Keratinocyte (primary cell): ENCODE results near the gene H1-8. TPM values are rescaled to one million over a fixed set of nuclear protein-coding genes. Genes with fewer than 3 reads are reported as not detected.

ENCODE experiments used
- DNase-seq: peaks from one replicate; pipeline ENCODE4 v3.0.0-alpha.2; 2011; ENCODE audit warnings: low read depth, missing footprints, low spot score
- FAIRE-seq: peaks from 2 replicates; lab custom pipeline; 2011; peaks lifted over from hg19 to GRCh38; lab: Jason Lieb, UNC
- H2AFZ ChIP-seq: 2 replicates; pipeline ENCODE4 v1.6.0; 2012; ENCODE audit warnings: low read length, control low read depth, inconsistent platforms; ENCODE audit not compliant: control insufficient read depth
- H3K27ac ChIP-seq: 2 replicates; pipeline ENCODE4 v1.5.1; 2011; ENCODE audit warnings: low read length; ENCODE audit not compliant: control insufficient read depth, insufficient read depth
- H3K27me3 ChIP-seq: 3 replicates; pipeline ENCODE4 v1.6.0; 2011; ENCODE audit warnings: low read length; ENCODE audit not compliant: control insufficient read depth, insufficient read depth; ENCODE audit errors: extremely low read depth
- H3K36me3 ChIP-seq, 2 experiments: 2 replicates in 1 of 2; 3 replicates in 1 of 2; pipeline ENCODE4 v1.5.1; 2011; ENCODE audit warnings: low read length in 2 of 2, mild to moderate bottlenecking in 1 of 2; ENCODE audit not compliant: control insufficient read depth in 2 of 2, insufficient read depth in 2 of 2; ENCODE audit errors: extremely low read depth in 1 of 2
- H3K4me1 ChIP-seq: 3 replicates; pipeline ENCODE4 v1.5.1; 2011; ENCODE audit warnings: low read length; ENCODE audit not compliant: control insufficient read depth, insufficient read depth; ENCODE audit errors: extremely low read depth
- H3K4me2 ChIP-seq: 3 replicates; pipeline ENCODE4 v1.6.0; 2011; ENCODE audit warnings: low read depth, low read length; ENCODE audit not compliant: control insufficient read depth, insufficient read depth; ENCODE audit errors: extremely low read depth
- H3K4me3 ChIP-seq, 3 experiments: fragments of 200-600 bp in 1 of 3; sonication (generic) in 1 of 3; 2 replicates in 2 of 3; 3 replicates in 1 of 3; pipeline ENCODE4 v1.5.1; 2011 to 2016; ENCODE audit warnings: low read length in 3 of 3, mild to moderate bottlenecking in 3 of 3, control low read depth in 2 of 3, inconsistent platforms in 1 of 3, low read depth in 1 of 3, mixed read lengths in 1 of 3, mixed run types in 1 of 3, moderate library complexity in 1 of 3; ENCODE audit not compliant: control insufficient read depth in 2 of 3, insufficient read depth in 2 of 3; ENCODE audit errors: extremely low read depth in 1 of 3
- H3K79me2 ChIP-seq: 2 replicates; pipeline ENCODE4 v1.6.0; 2012; ENCODE audit warnings: low read length; ENCODE audit not compliant: control insufficient read depth, insufficient read depth
- H3K9ac ChIP-seq: 3 replicates; pipeline ENCODE4 v1.6.0; 2011; ENCODE audit warnings: low read length; ENCODE audit not compliant: control insufficient read depth, insufficient read depth; ENCODE audit errors: extremely low read depth
- H3K9me1 ChIP-seq: 3 replicates; pipeline ENCODE4 v1.6.0; 2011; ENCODE audit warnings: low read length; ENCODE audit not compliant: control insufficient read depth, insufficient read depth; ENCODE audit errors: extremely low read depth
- H3K9me3 ChIP-seq: 2 replicates; pipeline ENCODE4 v1.5.1; 2012; ENCODE audit warnings: low read depth, low read length; ENCODE audit not compliant: control insufficient read depth
- H4K20me1 ChIP-seq: 3 replicates; pipeline ENCODE4 v1.6.0; 2011; ENCODE audit warnings: low read length; ENCODE audit not compliant: control insufficient read depth, insufficient read depth; ENCODE audit errors: extremely low read depth
- EZH2 ChIP-seq: IDR thresholded peaks from one replicate; pipeline ENCODE4 v1.6.1; 2012; ENCODE audit warnings: inconsistent platforms, mild to moderate bottlenecking, low read length, moderate library complexity
- dilution Hi-C: fragments of 300-500 bp; cut with MboI; formaldehyde crosslinking; loops from one replicate; pipeline ENCODE4 v1.7.0; 2020; ENCODE audit warnings: low sequenced_read_pairs; ENCODE audit not compliant: extremely low pct_ligation_motif_present
- polyA plus RNA-seq, 5 experiments: library from polyadenylated mRNA; depleted of rRNA in 3 of 5; stranded (reverse) in 3 of 5; stranded (forward) in 1 of 5; unstranded in 1 of 5; fragments of >200 nt; gene quantifications; 1 replicate in 1 of 5; 2 replicates in 3 of 5; 3 replicates in 1 of 5; pipeline versions ENCODE4 v1.2.1 to v1.2.3, GENCODE V29; 2011 to 2012; ENCODE audit warnings: missing spikeins in 2 of 5, low read depth in 1 of 5, low replicate concordance in 1 of 5
- TF ChIP-seq, protein P1 (sequence below), 3 experiments: IDR thresholded peaks in 1 of 3; conservative IDR thresholded peaks in 1 of 3; optimal IDR thresholded peaks in 1 of 3; 2 replicates in 2 of 3; 3 replicates in 1 of 3; pipeline versions ENCODE3 to v1.5.1; 2011; ENCODE audit warnings: low read length in 3 of 3, mild to moderate bottlenecking in 3 of 3, moderate library complexity in 2 of 3, control low read depth in 1 of 3, inconsistent platforms in 1 of 3; ENCODE audit not compliant: insufficient read depth in 2 of 3; ENCODE audit errors: extremely low read depth in 1 of 3

Gene H1-8
- polyA plus RNA-seq, 1 donor (not counting 4 experiments of a cell fraction or from before 2014, with no cell fraction given) = not detected

DNA sequence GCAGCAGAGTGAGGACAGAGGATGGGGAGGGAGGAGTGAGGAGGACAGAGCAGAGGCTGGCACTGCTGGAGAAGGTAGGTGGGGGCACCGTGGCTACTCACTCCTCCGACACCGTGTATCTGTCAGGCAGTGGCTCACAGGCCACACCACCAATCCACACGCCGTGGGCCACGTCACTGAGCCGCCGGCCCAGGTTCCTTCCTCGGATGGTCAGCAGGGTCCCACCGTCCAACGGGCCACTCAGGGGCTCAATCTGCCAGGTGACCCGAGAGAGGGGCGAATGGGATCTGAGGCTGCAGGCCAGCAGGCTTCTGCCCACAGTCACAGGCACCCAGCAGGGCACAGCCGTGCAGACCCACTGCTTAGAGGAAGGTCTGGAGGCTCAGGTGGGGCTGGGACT lies 30.5 kb downstream of the H1-8 start:
- no peak for TF ChIP-seq EZH2
- TF ChIP-seq, protein P1, sequence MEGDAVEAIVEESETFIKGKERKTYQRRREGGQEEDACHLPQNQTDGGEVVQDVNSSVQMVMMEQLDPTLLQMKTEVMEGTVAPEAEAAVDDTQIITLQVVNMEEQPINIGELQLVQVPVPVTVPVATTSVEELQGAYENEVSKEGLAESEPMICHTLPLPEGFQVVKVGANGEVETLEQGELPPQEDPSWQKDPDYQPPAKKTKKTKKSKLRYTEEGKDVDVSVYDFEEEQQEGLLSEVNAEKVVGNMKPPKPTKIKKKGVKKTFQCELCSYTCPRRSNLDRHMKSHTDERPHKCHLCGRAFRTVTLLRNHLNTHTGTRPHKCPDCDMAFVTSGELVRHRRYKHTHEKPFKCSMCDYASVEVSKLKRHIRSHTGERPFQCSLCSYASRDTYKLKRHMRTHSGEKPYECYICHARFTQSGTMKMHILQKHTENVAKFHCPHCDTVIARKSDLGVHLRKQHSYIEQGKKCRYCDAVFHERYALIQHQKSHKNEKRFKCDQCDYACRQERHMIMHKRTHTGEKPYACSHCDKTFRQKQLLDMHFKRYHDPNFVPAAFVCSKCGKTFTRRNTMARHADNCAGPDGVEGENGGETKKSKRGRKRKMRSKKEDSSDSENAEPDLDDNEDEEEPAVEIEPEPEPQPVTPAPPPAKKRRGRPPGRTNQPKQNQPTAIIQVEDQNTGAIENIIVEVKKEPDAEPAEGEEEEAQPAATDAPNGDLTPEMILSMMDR (optimal IDR thresholded peaks at IDR 0.05 in 1 of 3, IDR thresholded peaks at IDR 0.05 in 1 of 3, conservative IDR thresholded peaks at IDR 0.05 in 1 of 3; ENCODE audit: extremely low read depth in 1 of 3, insufficient read depth in 2 of 3, low read length in 3 of 3) = no peak
- H3K4me1 ChIP-seq = no peaks in the 10 kb centered on the region
- FAIRE-seq = no peak
- H3K4me2 ChIP-seq = no peak overlapping the region
- H4K20me1 ChIP-seq = no peaks in the 10 kb centered on the region
- dilution Hi-C loops = no loop called here
- H3K27ac ChIP-seq = no peak overlapping the region
- peaks cover 6% of the 10 kb centered on the region for H3K27me3 ChIP-seq
- no peak overlapping the region for H3K4me3 ChIP-seq
- no peak for DNase-seq
- H3K9me1 ChIP-seq = no peaks in the 10 kb centered on the region
- H3K79me2 ChIP-seq = no peaks in the 10 kb centered on the region
- no peaks in the 10 kb centered on the region for H3K9me3 ChIP-seq
- H3K36me3 ChIP-seq = no peaks in the 10 kb centered on the region
- H2AFZ ChIP-seq = no peak overlapping the region
- H3K9ac ChIP-seq = no peak overlapping the region

DNA sequence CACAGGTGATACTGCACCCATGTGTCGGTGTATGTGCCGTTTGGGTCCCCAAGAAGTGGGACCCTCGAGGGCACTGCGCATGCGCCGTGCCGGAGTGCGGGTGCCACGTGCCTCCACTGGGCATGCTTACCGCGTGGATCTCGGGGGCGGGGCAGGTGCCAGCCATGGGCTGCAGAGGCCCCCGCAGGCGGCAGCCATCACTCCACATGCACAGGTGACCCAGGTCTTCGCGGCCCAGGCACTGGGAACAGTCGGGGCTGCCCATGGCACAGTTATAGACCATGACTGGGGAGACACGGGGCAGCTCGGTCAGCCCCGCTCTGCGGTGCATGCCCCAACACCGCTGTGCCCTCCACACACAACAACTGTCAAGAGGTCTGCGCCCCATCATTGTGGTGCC lies 31.2 kb downstream of the H1-8 start:
- FAIRE-seq (no peak), DNase-seq (no peak)
- no peak overlapping the region for H2AFZ ChIP-seq
- H3K27ac ChIP-seq = no peak overlapping the region
- dilution Hi-C loops = no loop called here
- TF ChIP-seq EZH2 = no peak
- TF ChIP-seq, protein P1 (optimal IDR thresholded peaks at IDR 0.05 in 1 of 3, IDR thresholded peaks at IDR 0.05 in 1 of 3, conservative IDR thresholded peaks at IDR 0.05 in 1 of 3; ENCODE audit: extremely low read depth in 1 of 3, insufficient read depth in 2 of 3, low read length in 3 of 3) = no peak
- H3K27me3 ChIP-seq = peaks cover 6% of the 10 kb centered on the region
- no peaks in the 10 kb centered on the region for H3K36me3 ChIP-seq
- no peaks in the 10 kb centered on the region for H3K9me1 ChIP-seq
- H3K9me3 ChIP-seq = no peaks in the 10 kb centered on the region
- H3K4me1 ChIP-seq = no peaks in the 10 kb centered on the region
- H3K4me3 ChIP-seq = no peak overlapping the region
- H3K4me2 ChIP-seq = no peak overlapping the region
- no peak overlapping the region for H3K9ac ChIP-seq
- no peaks in the 10 kb centered on the region for H3K79me2 ChIP-seq
- no peaks in the 10 kb centered on the region for H4K20me1 ChIP-seq
